GM23248 (cell line): ENCODE data around the gene ITIH2.

ENCODE experiments used
- EZH2 ChIP-seq: fragments of 200-600 bp; sonication (generic); IDR thresholded peaks from 2 replicates; pipeline ENCODE4 v1.6.1; 2018; ENCODE audit warnings: antibody characterized with exemption, mild to moderate bottlenecking; ENCODE audit not compliant: insufficient read depth, poor library complexity, severe bottlenecking
- EZH2phosphoT487 ChIP-seq: fragments of 200-600 bp; sonication (generic); IDR thresholded peaks from 2 replicates; pipeline ENCODE4 v1.6.1; 2018; ENCODE audit warnings: antibody characterized with exemption, moderate library complexity, mild to moderate bottlenecking, low read depth; ENCODE audit not compliant: insufficient read depth

GRCh38 chr10:7706534-7707073 is 3.5 kb downstream of the ITIH2 start:
- TF ChIP-seq EZH2: no peak
- no peak for TF ChIP-seq EZH2phosphoT487
